ENCODE data around the gene ATF2. TPM values are rescaled to one million over a fixed set of nuclear protein-coding genes. Genes with fewer than 3 reads are reported as not detected.

ATF2 gene
- total and polyA plus RNA-seq, 2 of the 4 experiments (the other 2 are of a cell fraction): 23.2 to 60.0 TPM

- in situ Hi-C loops (cut with MboI; ENCODE audit: low sequenced_read_pairs): no loop called here
- no peak overlapping the region for H2BK20ac ChIP-seq (ENCODE audit: low read depth, low read length)
- no peak overlapping the region for H4K5ac ChIP-seq (ENCODE audit: low read depth, low read length)
- H3K9me3 ChIP-seq (ENCODE audit: control insufficient read depth, insufficient read depth, low read length): no peaks in the 10 kb centered on the region
- no peak overlapping the region for H3K14ac ChIP-seq (replicated peaks; ENCODE audit: low read depth, low read length)
- H3K79me1 ChIP-seq (ENCODE audit: low read depth in 1 of 2, low read length in 2 of 2): no peaks in the 10 kb centered on the region
- H3K23ac ChIP-seq (ENCODE audit: low read depth, low read length): no peak overlapping the region
- no peak overlapping the region for H3K4ac ChIP-seq (ENCODE audit: low read depth, low read length)
- ChIA-PET CTCF (no interaction called here), POLR2A (ENCODE audit: unreplicated experiment) (no interaction called here)
- no peak for DNase-seq
- no peak overlapping the region for H3K27ac ChIP-seq (ENCODE audit: insufficient read depth, low read length)
- no peak overlapping the region for H3K4me2 ChIP-seq (ENCODE audit: low read depth, low read length)
- no TSS peak for BruUV-seq (replicated peaks)
- H4K20me1 ChIP-seq (ENCODE audit: insufficient read depth, low read length): no peaks in the 10 kb centered on the region
- ATAC-seq (ENCODE audit: low read depth): no peak
- H3K9me1 ChIP-seq (ENCODE audit: insufficient read depth, low read length): no peaks in the 10 kb centered on the region
- TF ChIP-seq RCOR1 (IDR thresholded peaks at IDR 0.05; ENCODE audit: insufficient replicate concordance, low read length) (no peak), MAFK (IDR thresholded peaks at IDR 0.05; ENCODE audit: low read depth, low read length) (no peak), NFE2L2 (IDR thresholded peaks at IDR 0.05; ENCODE audit: low read depth, low read length) (no peak), ELK1 (IDR thresholded peaks at IDR 0.05; ENCODE audit: borderline replicate concordance, low read depth, low read length) (no peak), RFX5 (IDR thresholded peaks at IDR 0.05; ENCODE audit: low read depth, low read length) (no peak), MAZ (IDR thresholded peaks at IDR 0.05; ENCODE audit: borderline replicate concordance, low read depth, low read length) (no peak), BHLHE40 (IDR thresholded peaks at IDR 0.05; ENCODE audit: low read depth, low read length) (no peak), USF2 (IDR thresholded peaks at IDR 0.05; ENCODE audit: low read depth, low read length) (no peak), CEBPB (IDR thresholded peaks at IDR 0.05; ENCODE audit: low read depth, low read length) (no peak), CTCF (conservative IDR thresholded peaks at IDR 0.05; ENCODE audit: low read depth, low read length) (no peak), FOS (IDR thresholded peaks at IDR 0.05; ENCODE audit: low read depth, low read length) (no peak), MXI1 (IDR thresholded peaks at IDR 0.05; ENCODE audit: borderline replicate concordance, low read depth, low read length) (no peak), CHD1 (IDR thresholded peaks at IDR 0.05; ENCODE audit: low read depth, low read length) (no peak)
- H4K8ac ChIP-seq (ENCODE audit: low read depth in 2 of 2, low read length in 2 of 2): no peak overlapping the region
- H3K27me3 ChIP-seq (ENCODE audit: control insufficient read depth, insufficient read depth, low read length): peaks cover 11% of the 10 kb centered on the region
- H2BK15ac ChIP-seq (ENCODE audit: low read depth, low read length): no peak overlapping the region
- WGBS, 2 experiments (ENCODE audit: extremely low coverage in 2 of 2, insufficient read length in 1 of 2): 38% methylated on average over 2 of the region's 6 CpGs; no CpG with 5 or more reads in 1 of the 2 experiments
- H2BK5ac ChIP-seq (ENCODE audit: low read depth, low read length, poor library complexity, severe bottlenecking): no peak overlapping the region
- no peak overlapping the region for H2BK120ac ChIP-seq (ENCODE audit: low read depth, low read length)
- H3K4me3 ChIP-seq (ENCODE audit: insufficient read depth, low read depth, low read length): no peak overlapping the region
- dilution Hi-C loops (cut with HindIII; ENCODE audit: low sequenced_read_pairs, unreplicated experiment): no loop called here
- H3K9ac ChIP-seq (ENCODE audit: low read depth, low read length): no peak overlapping the region
- no peak overlapping the region for H2AK5ac ChIP-seq (ENCODE audit: low read depth, low read length)
- H3K36me3 ChIP-seq (ENCODE audit: control insufficient read depth, insufficient read depth, low read length): no peaks in the 10 kb centered on the region
- H3K4me1 ChIP-seq (ENCODE audit: control insufficient read depth, insufficient read depth, low read length): no peaks in the 10 kb centered on the region
- no peak overlapping the region for H2AK9ac ChIP-seq (replicated peaks; ENCODE audit: low read depth, low read length, poor library complexity)
- intact Hi-C loops (cut with micrococcal nuclease): no loop called here
- H3K18ac ChIP-seq (ENCODE audit: low read depth, low read length): no peak overlapping the region
- H2AFZ ChIP-seq (replicated peaks; ENCODE audit: low read length, poor library complexity): no peak overlapping the region
- H4K91ac ChIP-seq (ENCODE audit: insufficient read depth, low read depth, low read length): no peak overlapping the region
- no peak overlapping the region for H3K56ac ChIP-seq (ENCODE audit: extremely low read depth, insufficient read depth, low read length)
Measured at GRCh38 chr2:175207741-175208438, 39.9 kb upstream of the ATF2 start.

Measured in IMR-90 (cell line).